Effector memory CD4-positive, alpha-beta T cell (primary cell): ENCODE data around the gene CHMP4B.

Experiments used
- DNase-seq, 3 donors: peaks; one replicate each; pipeline ENCODE4 v3.0.0-alpha.2; 2020
- H3K27ac ChIP-seq: 2 replicates; pipeline ENCODE4 v1.7.0; 2013; ENCODE audit warnings: mild to moderate bottlenecking, low read length, moderate library complexity; ENCODE audit not compliant: insufficient read depth, poor library complexity, severe bottlenecking
- H3K27me3 ChIP-seq: replicated peaks from 2 replicates; pipeline ENCODE4 v1.7.0; 2013; ENCODE audit warnings: mild to moderate bottlenecking, low read length; ENCODE audit not compliant: insufficient read depth, control insufficient read depth, poor library complexity, severe bottlenecking
- H3K36me3 ChIP-seq: 2 replicates; pipeline ENCODE4 v1.7.0; 2013; ENCODE audit warnings: mild to moderate bottlenecking, low read length, moderate library complexity; ENCODE audit not compliant: control insufficient read depth, insufficient read depth
- H3K4me1 ChIP-seq: 2 replicates; pipeline ENCODE4 v1.7.0; 2013; ENCODE audit warnings: low read length, mild to moderate bottlenecking; ENCODE audit not compliant: control insufficient read depth, insufficient read depth, poor library complexity, severe bottlenecking
- H3K4me3 ChIP-seq: 2 replicates; pipeline ENCODE4 v1.7.0; 2013; ENCODE audit warnings: low read length, low read depth, mild to moderate bottlenecking; ENCODE audit not compliant: insufficient read depth, poor library complexity, severe bottlenecking
- H3K9me3 ChIP-seq: 2 replicates; pipeline ENCODE4 v1.7.0; 2013; ENCODE audit warnings: mild to moderate bottlenecking, low read length, moderate library complexity; ENCODE audit not compliant: control insufficient read depth

CHMP4B gene

DNA sequence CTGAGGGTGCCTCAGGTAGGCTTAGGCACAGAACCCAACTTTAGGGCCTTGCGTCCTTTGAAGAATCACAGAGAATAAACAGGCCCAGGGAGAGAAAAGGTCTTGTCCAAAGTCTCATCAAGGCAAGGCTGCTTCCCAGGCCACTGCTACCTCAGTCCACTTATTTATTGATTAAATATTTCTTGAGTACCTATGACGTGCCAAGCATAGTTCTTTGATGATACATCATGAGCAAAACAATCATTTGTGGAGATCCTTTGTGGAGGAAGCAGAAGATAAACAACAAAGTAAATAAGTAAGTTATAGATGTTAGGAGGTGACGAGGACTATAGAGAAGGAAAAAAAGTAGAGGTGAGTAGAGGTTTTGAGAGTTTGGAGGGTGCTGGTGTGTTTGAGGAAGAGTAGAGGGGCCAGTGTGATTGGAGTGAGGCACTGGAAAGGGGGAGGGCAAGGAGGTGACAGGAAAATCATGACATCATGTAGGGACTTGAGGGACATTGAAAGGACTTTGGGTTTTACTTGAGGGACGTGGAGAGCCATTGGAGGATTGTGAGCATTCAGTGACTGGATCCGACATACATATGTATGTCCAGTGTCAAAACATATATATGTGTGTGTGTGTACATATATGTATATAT lies 14.1 kb upstream of the CHMP4B start:
- Histone ChIP-seq H3K36me3 (no peaks in the 10 kb centered on the region), H3K27me3 (no peaks in the 10 kb centered on the region), H3K4me1 (no peaks in the 10 kb centered on the region), H3K4me3 (no peak overlapping the region), H3K27ac (no peak overlapping the region), H3K9me3 (no peaks in the 10 kb centered on the region)
- DNase-seq = no peak

DNA sequence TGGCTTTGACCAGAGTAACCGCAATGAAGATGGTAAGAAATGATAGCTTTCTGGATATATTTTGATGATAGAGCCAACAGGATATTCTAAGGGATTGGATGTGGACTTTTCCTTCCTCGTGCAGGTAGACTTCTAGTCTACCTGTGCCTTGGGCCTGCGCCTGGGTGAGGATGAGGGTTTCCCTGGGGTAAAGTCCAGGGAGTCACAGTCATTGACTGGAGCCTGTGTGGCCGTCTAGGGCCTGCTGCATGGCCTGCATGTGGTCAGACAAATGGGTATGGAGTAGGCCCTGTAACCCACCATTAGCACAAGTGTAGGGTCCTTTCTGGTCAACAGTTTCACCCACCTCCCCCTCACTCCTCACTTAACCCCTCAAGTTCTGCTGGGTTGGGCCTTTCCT lies 12.7 kb upstream of the CHMP4B start:
- no peaks in the 10 kb centered on the region for H3K9me3 ChIP-seq
- H3K27ac ChIP-seq = no peak overlapping the region
- H3K4me3 ChIP-seq = no peak overlapping the region
- no peaks in the 10 kb centered on the region for H3K27me3 ChIP-seq
- no peaks in the 10 kb centered on the region for H3K4me1 ChIP-seq
- DNase-seq = no peak
- no peaks in the 10 kb centered on the region for H3K36me3 ChIP-seq

DNA sequence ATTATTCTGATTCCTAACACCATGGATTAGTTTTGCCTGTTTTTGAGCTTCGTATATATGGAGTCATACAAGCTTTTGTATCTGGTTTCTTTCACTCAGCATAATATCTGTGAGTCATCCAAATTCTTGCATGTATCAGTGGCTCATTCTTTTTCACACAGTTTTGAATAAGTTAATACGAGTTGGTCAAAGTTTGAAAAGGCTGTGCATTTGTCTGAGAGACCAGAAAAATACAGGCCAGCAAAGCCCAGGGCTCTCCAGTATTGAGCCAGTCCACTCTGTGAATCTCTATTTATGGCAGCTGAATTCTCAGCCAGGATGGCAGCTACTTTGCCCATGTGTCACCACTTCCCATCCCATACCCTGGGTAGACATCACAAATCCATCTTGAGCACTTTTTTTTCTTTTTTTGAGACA lies 7.2 kb upstream of the CHMP4B start:
- no peaks in the 10 kb centered on the region for H3K36me3 ChIP-seq
- no peak for DNase-seq
- H3K4me3 ChIP-seq = no peak overlapping the region
- no peaks in the 10 kb centered on the region for H3K9me3 ChIP-seq
- H3K27ac ChIP-seq = no peak overlapping the region
- H3K27me3 ChIP-seq = no peaks in the 10 kb centered on the region
- no peaks in the 10 kb centered on the region for H3K4me1 ChIP-seq

DNA sequence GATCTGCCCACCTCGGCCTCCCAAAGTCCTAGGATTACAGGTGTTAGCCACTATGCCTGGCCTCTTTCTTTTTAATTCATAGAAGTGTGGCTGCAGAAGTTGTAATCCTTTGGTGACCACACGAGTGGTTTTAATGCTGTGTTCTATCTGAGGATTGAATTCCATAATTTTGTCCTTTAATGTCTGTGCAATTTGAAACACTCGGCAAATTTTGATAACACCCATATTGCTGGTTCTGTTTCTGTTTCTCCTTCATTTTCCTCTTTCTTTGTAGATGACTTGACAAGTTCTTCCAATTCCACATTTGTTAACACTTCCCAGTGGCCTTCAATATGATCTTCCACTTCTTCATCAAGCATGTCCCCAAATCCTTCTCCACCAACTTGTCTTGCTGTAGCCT lies 2.8 kb upstream of the CHMP4B start:
- Histone ChIP-seq H3K27me3 (no peaks in the 10 kb centered on the region), H3K27ac (no peak overlapping the region), H3K4me1 (peaks cover 15% of the 10 kb centered on the region), H3K9me3 (no peaks in the 10 kb centered on the region), H3K36me3 (no peaks in the 10 kb centered on the region), H3K4me3 (no peak overlapping the region)
- no peak for DNase-seq

DNA sequence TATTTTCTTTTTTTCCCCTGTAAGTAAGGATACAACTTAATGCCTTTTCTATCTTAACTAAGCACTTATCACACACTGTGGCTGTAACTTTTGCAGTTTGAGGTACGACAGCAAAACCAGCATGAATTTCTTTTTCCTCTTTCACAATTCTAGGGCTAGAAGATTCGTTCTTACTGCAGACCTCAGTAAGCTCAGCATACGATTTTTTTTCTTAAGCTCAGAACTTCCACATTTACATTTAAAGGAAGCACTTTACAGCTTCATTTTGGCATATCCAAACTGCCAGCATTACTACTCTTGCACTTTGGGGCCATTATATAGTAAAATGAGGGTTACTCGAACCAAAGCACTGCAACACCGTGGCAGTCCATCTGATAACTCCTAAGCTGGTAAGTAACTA lies 889 bp upstream of the CHMP4B start:
- Histone ChIP-seq H3K27ac (no peak overlapping the region), H3K4me1 (peaks cover 21% of the 10 kb centered on the region), H3K36me3 (no peaks in the 10 kb centered on the region), H3K4me3 (no peak overlapping the region), H3K27me3 (no peaks in the 10 kb centered on the region), H3K9me3 (no peaks in the 10 kb centered on the region)
- DNase-seq = no peak

- Histone ChIP-seq H3K27ac (peak overlapping the region; percentile 76), H3K36me3 (no peaks in the 10 kb centered on the region), H3K27me3 (no peaks in the 10 kb centered on the region), H3K9me3 (no peaks in the 10 kb centered on the region), H3K4me3 (peak overlapping the region; percentile 81), H3K4me1 (peaks cover 21% of the 10 kb centered on the region)
- peak in 1 of 3 donors; percentile 1 for DNase-seq
Observed at GRCh38 chr20:33811776-33812151, 616 bp downstream of the CHMP4B start.

GRCh38 chr20:33812152-33812849 lies 1.2 kb downstream of the CHMP4B start:
- Histone ChIP-seq H3K36me3 (no peaks in the 10 kb centered on the region), H3K4me1 (peaks cover 21% of the 10 kb centered on the region), H3K27me3 (no peaks in the 10 kb centered on the region), H3K27ac (peak overlapping the region; percentile 76), H3K9me3 (no peaks in the 10 kb centered on the region), H3K4me3 (peak overlapping the region; percentile 81)
- DNase-seq = peak; percentile 16 to 31 (median 24)

DNA sequence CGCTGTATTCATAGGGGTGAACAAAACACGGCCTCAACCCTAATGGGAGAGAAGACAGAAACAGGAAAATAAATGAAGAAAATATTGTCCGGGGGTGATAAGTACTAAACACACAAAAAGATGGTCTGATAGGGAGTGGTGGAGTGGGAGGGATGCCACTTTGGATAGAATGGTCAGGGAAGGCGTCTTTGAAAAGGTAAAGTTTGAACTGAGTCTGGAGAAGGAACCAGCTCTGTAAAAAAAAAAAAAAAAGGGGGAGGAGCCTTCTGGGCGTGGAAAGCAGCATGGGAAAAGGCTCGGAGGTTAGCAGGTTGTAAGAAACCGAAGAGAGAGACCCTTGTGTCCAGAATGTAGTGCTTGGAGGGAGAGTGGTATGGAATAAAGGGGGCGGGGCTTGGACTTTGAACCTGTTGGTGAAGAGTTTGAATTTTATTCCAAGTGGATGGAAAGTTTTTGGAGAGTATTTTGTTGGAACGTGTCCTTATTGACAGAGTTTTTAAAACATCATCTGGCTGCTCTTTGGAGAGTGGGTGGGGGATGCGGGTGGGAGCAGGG lies 1.8 kb downstream of the CHMP4B start:
- no peaks in the 10 kb centered on the region for H3K27me3 ChIP-seq
- H3K27ac ChIP-seq = peak overlapping the region; percentile 76
- H3K36me3 ChIP-seq = no peaks in the 10 kb centered on the region
- no peak for DNase-seq
- H3K4me3 ChIP-seq = peak overlapping the region; percentile 81
- peaks cover 21% of the 10 kb centered on the region for H3K4me1 ChIP-seq
- H3K9me3 ChIP-seq = no peaks in the 10 kb centered on the region

GRCh38 chr20:33814238-33814712 lies 3.1 kb downstream of the CHMP4B start:
- peaks cover 21% of the 10 kb centered on the region for H3K4me1 ChIP-seq
- no peak overlapping the region for H3K27ac ChIP-seq
- no peaks in the 10 kb centered on the region for H3K36me3 ChIP-seq
- no peak overlapping the region for H3K4me3 ChIP-seq
- DNase-seq = no peak
- no peaks in the 10 kb centered on the region for H3K9me3 ChIP-seq
- no peaks in the 10 kb centered on the region for H3K27me3 ChIP-seq

GRCh38 chr20:33815671-33816070 lies 4.5 kb downstream of the CHMP4B start:
- no peaks in the 10 kb centered on the region for H3K9me3 ChIP-seq
- no peaks in the 10 kb centered on the region for H3K27me3 ChIP-seq
- no peak overlapping the region for H3K4me3 ChIP-seq
- H3K4me1 ChIP-seq = peaks cover 21% of the 10 kb centered on the region
- DNase-seq = no peak
- H3K36me3 ChIP-seq = no peaks in the 10 kb centered on the region
- no peak overlapping the region for H3K27ac ChIP-seq
